Right kidney (tissue), 1 donor: ENCODE data around the gene ZKSCAN1.
A peak's percentile ranks its signal among the peaks of the same experiment; 100 is the strongest.

Experiments
- DNase-seq: peaks from one replicate; pipeline ENCODE4 v3.0.0-alpha.2; 2016

ZKSCAN1 gene

GRCh38 chr7:100079024-100079560, 63.7 kb downstream of the ZKSCAN1 start:
- no peak for DNase-seq

GRCh38 chr7:100080907-100081534, 65.6 kb downstream of the ZKSCAN1 start:
- DNase-seq, result no peak

GRCh38 chr7:100081535-100082102, 66.2 kb downstream of the ZKSCAN1 start, which contains the start of gene ZNF3:
TSS of gene ZNF3 (minus strand) at chr7:100081723. CDS start at chr7:100077357, 4,366 bp downstream.
- DNase-seq, result peak; percentile 89

- no peak for DNase-seq
Measured at GRCh38 chr7:100082978-100083377, 67.6 kb downstream of the ZKSCAN1 start.

- DNase-seq, result no peak
Measured at GRCh38 chr7:100085515-100085914, 70.1 kb downstream of the ZKSCAN1 start.

GRCh38 chr7:100087055-100087750, 71.8 kb downstream of the ZKSCAN1 start:
- no peak for DNase-seq

- no peak for DNase-seq
Measured at GRCh38 chr7:100088095-100088620, 72.8 kb downstream of the ZKSCAN1 start.

- DNase-seq, result peak; percentile 91
Measured at GRCh38 chr7:100088621-100089457, 73.4 kb downstream of the ZKSCAN1 start, which contains the start of gene COPS6. TSS of gene COPS6 (plus strand) at chr7:100088969. CDS start at chr7:100088991, 22 bp downstream.

GRCh38 chr7:100089458-100090196, 74.2 kb downstream of the ZKSCAN1 start:
- DNase-seq, result no peak

GRCh38 chr7:100090527-100091410, 75.4 kb downstream of the ZKSCAN1 start:
- no peak for DNase-seq
